NCI-H187 treated with DMSO at 0.1 percent for 48 hours (cell line): ENCODE data around the gene RSF1.
"Not testable (repeated sequence)": the region's sequence is repeated elsewhere in the genome, so short reads cannot be mapped to it uniquely, and the experiment has no call there.

Source experiments
- DNase-seq: peaks from one replicate; lab custom pipeline; 2025; lab: John Stamatoyannopoulos, UW

RSF1 gene

GRCh38 chr11:77820565-77821348 is at the start of gene RSF1, which contains the start of gene AAMDC:
RSF1 (minus strand) TSS chr11:77820722; CDS start chr11:77820714, 8 bp downstream.
AAMDC (plus strand) TSS chr11:77821144; CDS start chr11:77842497, 21,353 bp downstream.
- DNase-seq = peak; percentile 87

GRCh38 chr11:77868744-77869143 is 48.2 kb upstream of the RSF1 start:
- no peak for DNase-seq

- no peak for DNase-seq
Observed at GRCh38 chr11:77866336-77866735, 45.8 kb upstream of the RSF1 start.

GRCh38 chr11:77865805-77866204 is 45.3 kb upstream of the RSF1 start:
- no peak for DNase-seq

GRCh38 chr11:77861444-77861843 is 40.9 kb upstream of the RSF1 start:
- DNase-seq = not testable (repeated sequence)

GRCh38 chr11:77857906-77858457 is 37.5 kb upstream of the RSF1 start:
- not testable (repeated sequence) for DNase-seq

- DNase-seq = no peak
Observed at GRCh38 chr11:77854838-77855237, 34.3 kb upstream of the RSF1 start.

- DNase-seq = no peak
Observed at GRCh38 chr11:77851503-77851902, 31.0 kb upstream of the RSF1 start.

- DNase-seq = not testable (repeated sequence)
Observed at GRCh38 chr11:77843700-77844099, 23.2 kb upstream of the RSF1 start.

GRCh38 chr11:77842441-77843121 is 22.1 kb upstream of the RSF1 start:
- no peak for DNase-seq

GRCh38 chr11:77833302-77833701 is 12.8 kb upstream of the RSF1 start:
- DNase-seq = no peak

- DNase-seq = no peak
Observed at GRCh38 chr11:77828926-77829325, 8.4 kb upstream of the RSF1 start.

GRCh38 chr11:77823775-77824174 is 3.3 kb upstream of the RSF1 start:
- DNase-seq = no peak

GRCh38 chr11:77822126-77822525 is 1.6 kb upstream of the RSF1 start:
- DNase-seq = not testable (repeated sequence)

- DNase-seq = no peak
Observed at GRCh38 chr11:77821349-77821851, 878 bp upstream of the RSF1 start.

GRCh38 chr11:77819921-77820564 is 479 bp downstream of the RSF1 start:
- DNase-seq = no peak

GRCh38 chr11:77819411-77819920 is 1.1 kb downstream of the RSF1 start:
- DNase-seq = peak; percentile 33

GRCh38 chr11:77815459-77815858 is 5.1 kb downstream of the RSF1 start:
- no peak for DNase-seq

GRCh38 chr11:77814848-77815247 is 5.7 kb downstream of the RSF1 start:
- DNase-seq = no peak

- DNase-seq = no peak
Observed at GRCh38 chr11:77813256-77813655, 7.3 kb downstream of the RSF1 start.

- no peak for DNase-seq
Observed at GRCh38 chr11:77806993-77807392, 13.5 kb downstream of the RSF1 start.

GRCh38 chr11:77806415-77806814 is 14.1 kb downstream of the RSF1 start:
- no peak for DNase-seq
